ENCODE results near the gene GABPA. TPM values are rescaled to one million over a fixed set of nuclear protein-coding genes. Genes with fewer than 3 reads are reported as not detected.

Gene GABPA
- total and polyA plus RNA-seq, 2 of the 13 experiments (the other 11 are each of a cell fraction or from before 2014, with no cell fraction given): 7.4 to 13.2 TPM

GRCh38 chr21:25735646-25736597, 1.1 kb downstream of the GABPA start (continued):
- TF ChIP-seq TMF1 (CRISPR knock-in tag; IDR thresholded peaks at IDR 0.05; ENCODE audit: low read depth): peak; percentile 19; the same call in 1 of the 2 replicates
- TF ChIP-seq ARID3A (IDR thresholded peaks at IDR 0.05; ENCODE audit: low read depth, low read length): peak; percentile 4; the same call in 1 of the 2 replicates
- TF ChIP-seq POLR2AphosphoS5 (IDR thresholded peaks at IDR 0.05; ENCODE audit: low read depth, low read length): 0 out of 2 replicates have a peak, but pooled peaks have one; percentile 31
- TF ChIP-seq CHD2 (IDR thresholded peaks at IDR 0.05; ENCODE audit: low read depth, low read length): peak; percentile 65
- TF ChIP-seq HCFC1 (IDR thresholded peaks at IDR 0.05; ENCODE audit: low read depth, low read length): no peak

- H3K4me1 ChIP-seq (ENCODE audit: insufficient read depth, low read length): peaks cover 25% of the 10 kb centered on the region
- no peak overlapping the region for H3K4me2 ChIP-seq (ENCODE audit: low read depth, low read length)
- no peak overlapping the region for H3K9ac ChIP-seq (ENCODE audit: insufficient read depth, low read depth, low read length)
- H3K9me3 ChIP-seq (ENCODE audit: low read length): no peaks in the 10 kb centered on the region
- peaks cover 6% of the 10 kb centered on the region; the same call in 1 of the 2 replicates for H4K20me1 ChIP-seq (ENCODE audit: insufficient read depth, low read length)
- H3K27ac ChIP-seq (ENCODE audit: extremely low read length, insufficient read depth, low read length): no peak overlapping the region
- H3K79me2 ChIP-seq (ENCODE audit: insufficient read depth, low read length): peaks cover 53% of the 10 kb centered on the region
- H2AFZ ChIP-seq (ENCODE audit: low read length): no peak overlapping the region
- ChIA-PET POLR2A (no interaction called here), CTCF (ENCODE audit: low intra/inter-chr PET ratio, low total read pairs) (no interaction called here)
- ATAC-seq (no peak), DNase-seq (ENCODE audit: low spot score) (no peak), FAIRE-seq (no peak)
- intact Hi-C loops (cut with micrococcal nuclease; ENCODE audit: unreplicated experiment): loop anchor here (2.0 kb wide), 1 partner anchor 63 kb away; no protein-coding TSS in a partner anchor
- peak overlapping the region in 1 of 3 experiments; percentile 100; a peak in 1 of 6 replicates for H3K4me3 ChIP-seq (replicated peaks in 1 of 3; ENCODE audit: insufficient read depth in 1 of 3, low read depth in 2 of 3, low read length in 3 of 3)
- peaks cover 0 to 1% of the 10 kb centered on the region in 2 experiments; a peak in 1 of 5 replicates for H3K36me3 ChIP-seq (replicated peaks in 1 of 2; ENCODE audit: control insufficient read depth in 1 of 2, insufficient read depth in 2 of 2, low read length in 2 of 2)
- no peaks in the 10 kb centered on the region; a peak in 1 of 5 replicates for H3K27me3 ChIP-seq (ENCODE audit: control insufficient read depth in 1 of 2, insufficient read depth in 2 of 2, low read length in 2 of 2)
- in situ Hi-C loops (cut with HindIII; ENCODE audit: extremely low pct_ligation_motif_present, low pct_unique_long_range_greater_than_20kb): no loop called here
- WGBS (ENCODE audit: low lambda C conversion rate): 94% methylated on average over 1 of the region's 1 CpG
- BruUV-seq (replicated peaks): no TSS peak
- no peak for TF ChIP-seq HNRNPL (IDR thresholded peaks at IDR 0.05; ENCODE audit: low read depth, low read length)
- no peak for TF ChIP-seq ZXDC (CRISPR knock-in tag; IDR thresholded peaks at IDR 0.05)
- no peak for TF ChIP-seq ESRRA (CRISPR knock-in tag; IDR thresholded peaks at IDR 0.05; ENCODE audit: low read depth)
- no peak for TF ChIP-seq TBP (CRISPR knock-in tag; IDR thresholded peaks at IDR 0.05)
- TF ChIP-seq KAT8 (CRISPR knock-in tag; IDR thresholded peaks at IDR 0.05): no peak
- no peak for TF ChIP-seq SNRNP70 (IDR thresholded peaks at IDR 0.05; ENCODE audit: low read depth, low read length)
- no peak for TF ChIP-seq RBM39 (IDR thresholded peaks at IDR 0.05; ENCODE audit: low read depth, low read length, poor library complexity, severe bottlenecking)
- TF ChIP-seq ZZZ3 (CRISPR knock-in tag; IDR thresholded peaks at IDR 0.05; ENCODE audit: borderline replicate concordance): no peak
- no peak for TF ChIP-seq MYC (CRISPR knock-in tag; IDR thresholded peaks at IDR 0.05; ENCODE audit: borderline replicate concordance)
- no peak for TF ChIP-seq ZNF3 (CRISPR knock-in tag; IDR thresholded peaks at IDR 0.05)
- no peak for TF ChIP-seq PAF1 (CRISPR knock-in tag; IDR thresholded peaks at IDR 0.05)
- TF ChIP-seq ZNF569 (CRISPR knock-in tag; IDR thresholded peaks at IDR 0.05; ENCODE audit: borderline replicate concordance): no peak
Measured at GRCh38 chr21:25737421-25737820, 2.6 kb downstream of the GABPA start.
